IPS-NIHi11 (cell line): ENCODE results near the gene ARL8B.
"Not testable (repeated sequence)": the region's sequence is repeated elsewhere in the genome, so short reads cannot be mapped to it uniquely, and the experiment has no call there.

ENCODE experiments used
- DNase-seq: peaks from one replicate; pipeline ENCODE4 v3.0.0; 2012; ENCODE audit warnings: mixed read lengths, low spot score

Gene ARL8B

GRCh38 chr3:5122030-5122740 lies at the start of gene ARL8B:
TSS of gene ARL8B (plus strand) at chr3:5122292. CDS start at chr3:5122466, 174 bp downstream.
- DNase-seq, result peak; percentile 96

DNA sequence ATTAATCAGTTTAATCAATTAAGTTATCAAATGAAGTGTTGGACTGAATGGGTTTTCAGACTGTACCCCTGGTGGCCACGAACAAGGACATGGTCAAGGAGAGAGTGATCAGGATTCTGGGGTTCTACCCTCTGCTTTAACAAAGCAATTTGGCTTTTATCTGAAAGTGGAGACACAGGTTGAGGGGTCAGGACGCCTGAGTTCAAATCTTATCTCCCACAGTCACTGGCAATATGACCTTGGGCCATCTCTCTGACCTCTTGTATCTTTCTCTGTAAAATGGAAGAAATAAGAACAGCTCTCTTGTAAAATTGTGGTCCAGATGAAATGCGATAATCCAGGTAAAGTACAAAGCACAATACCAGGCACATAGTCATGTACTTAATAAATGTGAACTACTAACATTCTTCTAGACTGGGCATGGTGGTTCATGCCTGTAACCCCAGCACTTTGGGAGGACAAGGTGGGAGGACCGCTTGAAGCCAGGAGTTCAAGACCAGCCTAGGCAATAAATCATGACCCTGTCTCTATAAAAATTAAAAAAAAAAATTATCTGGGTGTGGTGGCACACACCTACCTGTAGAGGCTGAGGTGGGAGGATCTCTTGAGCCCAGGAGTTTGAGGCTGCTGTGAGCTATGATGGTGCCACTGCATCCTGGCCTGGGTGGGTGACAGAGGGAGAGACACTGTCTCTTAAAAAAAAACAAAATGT lies 48.6 kb upstream of the ARL8B start:
- no peak for DNase-seq

DNA sequence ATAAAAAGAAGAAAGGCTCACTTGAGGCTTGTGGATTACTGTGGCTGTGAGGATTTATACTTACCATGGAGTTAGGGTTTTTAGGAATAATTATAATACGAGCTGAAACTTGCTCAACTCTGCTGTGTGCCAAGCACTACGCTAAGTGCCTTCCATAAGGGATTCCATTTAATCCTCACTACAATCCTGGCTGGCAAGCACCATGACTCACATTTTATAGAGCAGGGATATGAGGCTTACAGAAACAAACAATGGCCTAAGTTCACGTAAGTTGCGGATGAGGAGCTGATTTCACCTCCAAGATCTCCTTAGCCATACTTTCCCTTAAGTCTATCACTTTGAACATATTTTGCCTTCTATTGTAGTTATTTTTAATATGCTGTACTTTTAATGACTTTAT lies 43.9 kb upstream of the ARL8B start:
- no peak for DNase-seq

- no peak for DNase-seq
These were observed 42.3 kb upstream of the ARL8B start for GRCh38 chr3:5079761-5080160.

DNA sequence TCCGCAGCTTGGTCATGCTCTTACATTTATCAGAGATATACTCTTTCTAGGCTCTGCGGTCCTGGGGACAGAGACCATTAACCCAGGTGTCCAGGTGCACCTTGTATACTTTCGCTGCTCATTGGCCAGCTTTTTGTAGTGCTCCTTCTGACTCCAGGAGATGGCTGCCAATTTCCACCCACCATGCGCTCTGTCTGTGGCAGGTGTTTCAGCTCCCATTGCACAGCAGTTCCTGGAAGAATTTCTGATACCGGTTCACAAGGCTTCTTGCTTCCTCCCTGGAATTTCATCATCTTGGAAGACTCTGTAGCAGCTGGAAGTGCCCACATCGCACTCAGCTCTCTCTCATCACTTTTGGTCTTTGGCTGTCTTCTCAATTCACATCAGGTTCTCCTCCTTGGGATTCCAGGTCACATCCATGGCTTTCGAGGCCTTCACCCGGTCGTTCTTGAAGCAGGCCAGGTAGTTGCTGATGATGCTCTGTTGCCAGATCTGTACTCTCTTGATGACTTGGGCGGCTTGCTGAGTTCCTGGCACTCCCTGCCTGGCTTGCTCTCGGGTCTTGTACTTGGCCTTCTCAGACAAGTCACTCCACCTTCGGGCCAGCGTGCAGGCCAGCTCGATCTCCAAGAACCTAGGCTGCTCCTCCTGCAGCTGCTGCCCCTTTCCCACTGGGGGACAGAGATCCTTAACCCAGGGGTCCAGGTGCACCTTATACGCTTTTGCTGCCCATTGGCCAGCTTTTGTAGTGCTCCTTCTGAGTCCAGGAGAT lies 41.1 kb upstream of the ARL8B start:
- DNase-seq, result no peak

- DNase-seq, result not testable (repeated sequence)
These were observed 39.9 kb upstream of the ARL8B start for GRCh38 chr3:5081973-5082788.

DNA sequence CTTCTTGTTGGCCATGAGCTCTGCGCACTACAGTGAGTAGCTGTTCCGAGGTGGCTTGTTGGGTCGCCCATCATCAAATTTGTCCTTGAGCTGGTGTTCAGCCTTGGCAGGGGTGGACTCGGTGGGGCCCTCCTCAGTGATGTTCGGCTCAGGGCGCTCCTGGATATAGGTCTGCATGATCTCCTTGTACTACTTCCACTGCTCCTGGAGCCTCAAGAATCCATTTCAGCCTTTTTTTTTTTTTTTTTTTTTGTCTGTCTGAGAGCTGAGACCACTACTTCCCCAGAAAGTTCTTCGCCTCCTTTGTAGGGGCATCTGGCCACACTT lies 39.3 kb upstream of the ARL8B start:
- no peak for DNase-seq

GRCh38 chr3:5084224-5084623 lies 37.9 kb upstream of the ARL8B start:
- no peak for DNase-seq

DNA sequence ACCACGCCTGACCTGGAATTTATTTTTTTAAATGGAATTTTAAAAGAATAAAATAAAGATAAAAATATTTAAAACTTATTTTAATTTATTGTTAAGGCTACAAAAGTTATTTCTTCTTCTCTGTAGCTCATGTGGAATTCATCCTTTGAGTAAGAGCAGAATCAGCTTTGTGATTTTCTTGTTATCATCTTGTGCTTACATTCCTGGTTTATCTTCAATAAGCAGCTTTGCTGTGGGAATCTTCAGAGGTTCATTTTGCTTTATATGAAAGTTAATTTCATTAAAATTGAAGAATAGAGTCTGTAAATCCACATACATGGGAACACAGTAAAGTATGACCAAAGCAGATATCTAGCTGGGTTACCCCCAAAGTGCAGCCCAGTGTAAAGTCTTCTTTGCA lies 35.4 kb upstream of the ARL8B start:
- DNase-seq, result no peak

DNA sequence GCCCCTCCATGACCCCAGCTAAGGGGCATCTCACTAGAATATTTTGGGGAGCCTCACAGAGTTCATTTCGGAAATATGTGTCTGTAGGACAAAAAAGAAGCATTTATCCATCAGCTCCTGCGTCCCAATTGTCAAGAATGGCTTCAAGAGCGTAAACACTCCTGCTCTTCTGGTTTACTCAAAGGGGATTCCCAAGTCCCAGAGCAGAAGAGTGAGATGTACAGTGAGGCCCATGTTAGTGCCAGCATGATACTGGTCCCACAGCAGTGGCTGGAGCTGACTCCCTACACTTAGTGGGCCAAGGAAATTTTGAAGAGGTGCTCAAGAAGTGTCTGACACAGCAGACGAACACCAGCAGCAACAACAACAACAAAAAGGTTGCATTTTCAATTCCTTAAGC lies 34.9 kb upstream of the ARL8B start:
- no peak for DNase-seq

DNA sequence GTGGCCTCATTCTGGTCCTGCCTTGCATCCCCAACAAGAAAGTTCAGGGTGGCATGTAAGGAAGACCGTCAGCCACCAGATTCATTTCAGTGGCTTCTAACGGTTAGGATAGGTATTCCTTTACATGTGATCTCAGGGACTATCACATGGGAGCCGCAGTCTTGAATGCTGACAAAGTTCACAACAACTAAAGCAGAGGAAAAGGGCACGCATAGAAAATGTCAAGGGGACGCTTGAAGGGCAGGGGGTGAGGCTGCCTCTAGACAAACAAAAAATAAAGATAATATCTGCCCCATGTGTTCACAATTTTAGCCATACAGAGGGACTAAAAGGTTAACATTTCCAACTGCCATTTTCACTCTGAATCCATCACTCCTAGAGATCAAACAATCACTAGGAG lies 31.9 kb upstream of the ARL8B start:
- no peak for DNase-seq

GRCh38 chr3:5092018-5092417 lies 30.1 kb upstream of the ARL8B start:
- DNase-seq, result no peak

DNA sequence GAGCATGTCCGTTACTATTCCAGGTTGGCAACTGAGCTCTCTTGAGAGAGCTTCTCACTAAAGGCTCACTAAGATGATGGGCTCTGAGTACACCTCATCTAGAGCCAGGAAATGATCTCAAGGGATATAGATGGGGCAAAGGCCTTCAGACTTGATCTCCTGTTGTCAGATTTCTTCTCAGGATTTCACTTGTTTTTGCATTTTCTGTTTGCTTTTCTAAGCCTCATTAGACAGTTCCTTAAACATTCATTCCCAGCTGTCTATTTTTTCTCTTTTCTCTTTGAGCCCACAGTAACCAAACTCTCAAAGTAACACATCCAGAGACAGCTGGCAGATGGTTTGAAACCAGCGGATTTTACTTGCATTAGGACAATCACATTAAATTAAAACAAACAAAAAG lies 28.4 kb upstream of the ARL8B start:
- no peak for DNase-seq

DNA sequence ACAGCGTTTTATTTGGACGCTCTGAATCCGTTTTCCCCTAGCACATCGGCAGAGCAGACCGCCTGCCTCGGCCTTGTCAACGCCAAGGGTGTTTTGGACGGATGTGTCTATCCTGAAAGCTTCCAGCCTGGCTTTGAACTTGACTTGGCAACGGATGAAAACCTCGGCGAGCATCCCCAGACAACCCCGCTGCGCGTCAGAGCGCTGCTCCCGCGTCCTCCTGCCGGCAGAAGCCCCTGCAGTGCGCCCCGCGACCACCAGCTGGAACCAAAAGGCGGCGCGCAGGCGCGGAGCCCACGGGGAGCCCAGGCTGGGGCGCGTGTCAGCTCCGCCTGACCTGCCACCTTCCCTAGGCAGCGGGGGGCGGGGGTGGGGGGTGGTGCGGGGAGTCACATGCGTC lies 26.2 kb upstream of the ARL8B start:
- peak; percentile 88 for DNase-seq

GRCh38 chr3:5096336-5097008 lies 25.6 kb upstream of the ARL8B start:
- no peak for DNase-seq

DNA sequence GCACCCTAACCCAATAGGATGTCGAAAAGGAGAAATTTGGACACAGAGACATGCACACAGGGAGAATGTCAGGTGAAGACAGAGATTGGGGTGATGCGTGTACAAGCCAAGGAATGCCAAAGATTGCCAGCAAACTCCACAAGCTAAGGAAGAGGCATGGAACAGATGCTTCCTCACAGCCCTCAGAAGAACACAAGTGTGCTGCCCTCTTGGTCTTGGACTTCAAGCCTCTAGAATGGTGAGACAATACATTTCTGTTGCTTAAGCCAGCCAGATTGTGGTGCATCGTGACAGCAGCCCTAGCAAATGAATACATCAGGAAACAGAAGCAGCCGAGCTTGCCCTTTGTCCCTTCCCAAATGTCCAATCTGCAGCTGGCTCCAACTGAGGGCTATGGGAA lies 23.7 kb upstream of the ARL8B start:
- no peak for DNase-seq

- DNase-seq, result no peak
These were observed 19.6 kb upstream of the ARL8B start for GRCh38 chr3:5102532-5102931.

DNA sequence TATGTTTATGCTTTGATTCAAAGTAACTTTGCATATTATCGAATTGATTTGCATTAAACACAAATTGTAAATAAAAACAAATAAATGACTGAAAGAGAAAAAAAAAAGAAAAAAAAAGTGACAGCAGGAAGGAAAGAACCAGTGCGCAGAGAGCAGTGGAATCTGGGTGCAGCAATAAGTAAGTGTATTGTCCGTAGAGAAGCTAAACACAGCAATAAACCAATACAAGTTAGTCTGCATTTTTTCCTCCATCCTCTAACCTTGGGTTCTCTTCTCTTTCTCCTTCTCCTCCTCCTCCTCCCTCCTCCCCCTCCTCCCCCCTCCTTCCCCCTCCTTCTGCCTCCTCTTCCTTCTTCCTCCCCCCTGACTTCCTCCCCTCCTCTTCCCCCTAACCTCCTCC lies 18.3 kb upstream of the ARL8B start:
- DNase-seq, result no peak

- DNase-seq, result no peak
These were observed 17.0 kb upstream of the ARL8B start for GRCh38 chr3:5105050-5105449.

- DNase-seq, result not testable (repeated sequence)
These were observed 15.7 kb upstream of the ARL8B start for GRCh38 chr3:5106371-5106770.

DNA sequence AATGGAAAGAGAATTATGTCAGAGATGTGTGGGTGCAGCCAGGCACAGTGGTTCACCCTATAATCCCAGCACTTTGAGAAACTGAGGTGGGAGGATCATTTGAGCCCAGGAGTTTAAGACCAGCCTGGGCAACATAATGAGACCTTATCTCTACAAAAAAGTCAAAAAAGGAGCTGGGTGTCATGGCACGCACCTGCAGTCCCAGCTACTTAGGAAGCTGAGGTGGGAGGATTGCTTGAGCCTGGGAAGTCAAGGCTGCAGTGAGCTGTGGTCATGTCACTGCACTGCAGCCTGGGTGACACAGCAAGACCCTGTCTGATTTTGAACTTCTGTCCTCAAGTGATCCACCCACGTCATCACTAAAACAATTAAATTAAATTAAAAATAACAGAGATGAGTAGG lies 15.2 kb upstream of the ARL8B start:
- not testable (repeated sequence) for DNase-seq

GRCh38 chr3:5110337-5110736 lies 11.8 kb upstream of the ARL8B start:
- no peak for DNase-seq
